Tibial nerve (tissue), 3 donors: ENCODE data around the gene SLC24A5.

Source experiments
- POLR2A ChIP-seq, 2 donors: fragments of 450-650 bp; IDR thresholded peaks; one replicate each; pipeline ENCODE4 v1.6.1; 2017; ENCODE audit warnings: antibody characterized with exemption in 2 of 2, mild to moderate bottlenecking in 2 of 2, moderate library complexity in 2 of 2
- TF ChIP-seq, protein P1 (sequence below), 5 experiments: fragments of 200-600 bp in 3 of 5; fragments of 450-650 bp in 2 of 5; sonication (generic) in 3 of 5; IDR thresholded peaks; one replicate each; pipeline ENCODE4 v1.5.1; 2016 to 2019; ENCODE audit warnings: antibody characterized with exemption in 5 of 5, mild to moderate bottlenecking in 3 of 5, moderate library complexity in 2 of 5

GRCh38 chr15:48182749-48183148 lies 62.0 kb downstream of the SLC24A5 start:
- TF ChIP-seq, protein P1, sequence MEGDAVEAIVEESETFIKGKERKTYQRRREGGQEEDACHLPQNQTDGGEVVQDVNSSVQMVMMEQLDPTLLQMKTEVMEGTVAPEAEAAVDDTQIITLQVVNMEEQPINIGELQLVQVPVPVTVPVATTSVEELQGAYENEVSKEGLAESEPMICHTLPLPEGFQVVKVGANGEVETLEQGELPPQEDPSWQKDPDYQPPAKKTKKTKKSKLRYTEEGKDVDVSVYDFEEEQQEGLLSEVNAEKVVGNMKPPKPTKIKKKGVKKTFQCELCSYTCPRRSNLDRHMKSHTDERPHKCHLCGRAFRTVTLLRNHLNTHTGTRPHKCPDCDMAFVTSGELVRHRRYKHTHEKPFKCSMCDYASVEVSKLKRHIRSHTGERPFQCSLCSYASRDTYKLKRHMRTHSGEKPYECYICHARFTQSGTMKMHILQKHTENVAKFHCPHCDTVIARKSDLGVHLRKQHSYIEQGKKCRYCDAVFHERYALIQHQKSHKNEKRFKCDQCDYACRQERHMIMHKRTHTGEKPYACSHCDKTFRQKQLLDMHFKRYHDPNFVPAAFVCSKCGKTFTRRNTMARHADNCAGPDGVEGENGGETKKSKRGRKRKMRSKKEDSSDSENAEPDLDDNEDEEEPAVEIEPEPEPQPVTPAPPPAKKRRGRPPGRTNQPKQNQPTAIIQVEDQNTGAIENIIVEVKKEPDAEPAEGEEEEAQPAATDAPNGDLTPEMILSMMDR (IDR thresholded peaks at IDR 0.05) = no peak
- TF ChIP-seq POLR2A (IDR thresholded peaks at IDR 0.05) = no peak
